Caco-2 (cell line): ENCODE results near the gene P2RX2. TPM values are rescaled to one million over a fixed set of nuclear protein-coding genes. Genes with fewer than 3 reads are reported as not detected.

Source experiments
- BruUV-seq: library from RNA; stranded (reverse); fragments of 400-500 nt; replicated peaks from 2 replicates; lab custom pipeline; 2021; lab: Mats Ljungman, UMichigan
- CTCF ChIA-PET: fragments of 300-600 bp; sonication (Branson Sonifier 250); formaldehyde crosslinking; loops from one replicate; lab custom pipeline; 2022; ENCODE audit warnings: antibody characterized with exemption; lab: Charles Lee
- POLR2A ChIA-PET: fragments of 300-600 bp; sonication (Branson Sonifier 250); formaldehyde crosslinking; loops from one replicate; lab custom pipeline; 2022; ENCODE audit warnings: antibody characterized with exemption; lab: Charles Lee
- DNase-seq, 2 experiments: peaks; one replicate each; pipeline versions ENCODE4 v3.0.0 to v3.0.0-alpha.2; 2020 to 2022
- H3K27me3 ChIP-seq: replicated peaks from 2 replicates; pipeline ENCODE4 v1.6.0; 2011; ENCODE audit warnings: low read length; ENCODE audit not compliant: control insufficient read depth, insufficient read depth
- H3K36me3 ChIP-seq: 2 replicates; pipeline ENCODE4 v1.5.1; 2011; ENCODE audit warnings: low read length; ENCODE audit not compliant: control insufficient read depth, insufficient read depth
- H3K4me1 ChIP-seq: fragments of 250-450 bp; sonication (Bioruptor Pico); 2 replicates; pipeline ENCODE4 v1.5.1; 2020; ENCODE audit warnings: mild to moderate bottlenecking
- H3K4me3 ChIP-seq: 2 replicates; pipeline ENCODE4 v1.5.1; 2011; ENCODE audit warnings: low read depth, mild to moderate bottlenecking, control low read depth, low read length
- H3K9me3 ChIP-seq: fragments of 250-450 bp; sonication (Bioruptor Pico); 2 replicates; pipeline ENCODE4 v1.5.1; 2020; ENCODE audit warnings: mild to moderate bottlenecking, moderate library complexity
- H3K27ac Mint-ChIP-seq: one replicate; pipeline ENCODE4 v1.8.0; 2022; ENCODE audit warnings: mixed read lengths; ENCODE audit not compliant: unreplicated experiment
- H3K27me3 Mint-ChIP-seq: one replicate; pipeline ENCODE4 v1.8.0; 2022; ENCODE audit warnings: mixed read lengths; ENCODE audit not compliant: insufficient read depth, unreplicated experiment
- H3K36me3 Mint-ChIP-seq: one replicate; pipeline ENCODE4 v1.8.0; 2022; ENCODE audit warnings: mild to moderate bottlenecking, mixed read lengths; ENCODE audit not compliant: insufficient read depth, unreplicated experiment
- H3K4me1 Mint-ChIP-seq: one replicate; pipeline ENCODE4 v1.8.0; 2022; ENCODE audit warnings: low read depth, mixed read lengths; ENCODE audit not compliant: unreplicated experiment
- H3K4me3 Mint-ChIP-seq: one replicate; pipeline ENCODE4 v1.8.0; 2022; ENCODE audit warnings: mild to moderate bottlenecking, moderate library complexity, mixed read lengths; ENCODE audit not compliant: unreplicated experiment
- H3K9me3 Mint-ChIP-seq: one replicate; pipeline ENCODE4 v1.8.0; 2022; ENCODE audit warnings: mixed read lengths; ENCODE audit not compliant: unreplicated experiment
- intact Hi-C: fragments of 100-400 bp; cut with micrococcal nuclease; formaldehyde crosslinking; loops from one replicate; pipeline ENCODE4 v1.10.0; 2022; ENCODE audit not compliant: unreplicated experiment
- total RNA-seq: library from RNA; stranded (reverse); gene quantifications from 2 replicates; pipeline ENCODE4 v1.2.3, GENCODE V29; 2022
- TF ChIP-seq, protein P1 (sequence below), 2 experiments: fragments of 200-600 bp in 1 of 2; IDR thresholded peaks; 1 replicate in 1 of 2; 2 replicates in 1 of 2; pipeline versions ENCODE4 v1.5.1 to v1.8.0; 2011 to 2022; ENCODE audit warnings: antibody characterized with exemption in 1 of 2, control low read depth in 1 of 2, inconsistent platforms in 1 of 2, low read depth in 1 of 2, low read length in 1 of 2, mild to moderate bottlenecking in 1 of 2, moderate library complexity in 1 of 2; ENCODE audit not compliant: insufficient read depth in 1 of 2, severe bottlenecking in 1 of 2, unreplicated experiment in 1 of 2

P2RX2 gene
- total RNA-seq, 1 experiment from 2014 or later = not detected

DNA sequence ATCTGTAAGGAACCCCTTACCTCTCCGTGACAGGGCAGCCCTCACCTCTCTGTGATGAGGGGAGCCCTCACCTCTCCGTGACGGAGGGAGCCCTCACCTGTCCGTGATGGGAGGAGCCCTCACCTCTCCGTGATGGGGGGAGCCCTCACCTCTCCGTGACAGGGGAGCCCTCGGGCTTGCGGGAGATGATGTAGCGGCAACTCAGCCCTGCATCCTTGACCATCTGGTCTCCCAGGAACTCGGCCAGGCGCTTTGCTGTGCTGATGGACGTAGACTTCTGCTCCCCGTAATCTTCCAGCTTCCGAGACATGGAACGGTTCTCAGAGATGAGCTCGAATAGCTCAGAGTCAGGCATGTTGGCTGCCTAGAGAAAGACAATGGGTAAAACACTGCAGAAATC lies 40.6 kb downstream of the P2RX2 start:
- H3K9me3 Mint-ChIP-seq = no peaks in the 10 kb centered on the region
- no peak for DNase-seq
- intact Hi-C loops = no loop called here
- no peak overlapping the region for H3K27ac Mint-ChIP-seq
- H3K4me1 Mint-ChIP-seq = no peaks in the 10 kb centered on the region
- no peak overlapping the region for H3K4me3 Mint-ChIP-seq
- BruUV-seq = no TSS peak
- H3K27me3 Mint-ChIP-seq = no peaks in the 10 kb centered on the region
- POLR2A ChIA-PET = no interaction called here
- no peaks in the 10 kb centered on the region for H3K4me1 ChIP-seq
- no peak overlapping the region for H3K4me3 ChIP-seq
- H3K36me3 ChIP-seq = peaks cover 5% of the 10 kb centered on the region
- no peaks in the 10 kb centered on the region for H3K27me3 ChIP-seq
- no peaks in the 10 kb centered on the region for H3K9me3 ChIP-seq
- TF ChIP-seq, protein P1, sequence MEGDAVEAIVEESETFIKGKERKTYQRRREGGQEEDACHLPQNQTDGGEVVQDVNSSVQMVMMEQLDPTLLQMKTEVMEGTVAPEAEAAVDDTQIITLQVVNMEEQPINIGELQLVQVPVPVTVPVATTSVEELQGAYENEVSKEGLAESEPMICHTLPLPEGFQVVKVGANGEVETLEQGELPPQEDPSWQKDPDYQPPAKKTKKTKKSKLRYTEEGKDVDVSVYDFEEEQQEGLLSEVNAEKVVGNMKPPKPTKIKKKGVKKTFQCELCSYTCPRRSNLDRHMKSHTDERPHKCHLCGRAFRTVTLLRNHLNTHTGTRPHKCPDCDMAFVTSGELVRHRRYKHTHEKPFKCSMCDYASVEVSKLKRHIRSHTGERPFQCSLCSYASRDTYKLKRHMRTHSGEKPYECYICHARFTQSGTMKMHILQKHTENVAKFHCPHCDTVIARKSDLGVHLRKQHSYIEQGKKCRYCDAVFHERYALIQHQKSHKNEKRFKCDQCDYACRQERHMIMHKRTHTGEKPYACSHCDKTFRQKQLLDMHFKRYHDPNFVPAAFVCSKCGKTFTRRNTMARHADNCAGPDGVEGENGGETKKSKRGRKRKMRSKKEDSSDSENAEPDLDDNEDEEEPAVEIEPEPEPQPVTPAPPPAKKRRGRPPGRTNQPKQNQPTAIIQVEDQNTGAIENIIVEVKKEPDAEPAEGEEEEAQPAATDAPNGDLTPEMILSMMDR (IDR thresholded peaks at IDR 0.05; ENCODE audit: insufficient read depth in 1 of 2, low read depth in 1 of 2, low read length in 1 of 2, severe bottlenecking in 1 of 2, unreplicated experiment in 1 of 2) = no peak
- CTCF ChIA-PET = interaction anchor here (0.8 kb wide), 1 partner anchor 97 kb away, joined by 3 read pairs; no protein-coding TSS in a partner anchor
- H3K36me3 Mint-ChIP-seq = peaks cover 77% of the 10 kb centered on the region

DNA sequence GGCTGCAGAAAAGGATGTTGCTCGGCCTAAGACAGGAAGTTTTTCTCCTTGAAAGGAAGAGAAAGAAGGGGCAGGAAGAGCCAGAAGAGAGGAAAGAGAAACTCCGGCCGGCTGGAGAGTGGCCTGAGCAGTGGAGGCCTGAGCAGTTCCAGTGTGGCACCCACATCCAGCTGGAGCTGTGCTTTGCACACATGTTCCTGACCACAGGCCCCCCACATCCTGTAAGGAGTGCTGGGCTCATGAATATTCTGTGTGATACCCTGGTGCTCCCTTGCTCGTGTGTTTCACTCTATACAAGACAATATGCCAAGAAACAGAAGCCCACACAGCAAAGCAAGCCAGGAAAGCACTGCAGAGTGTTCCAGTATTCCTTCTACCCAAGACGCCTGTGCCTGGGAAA lies 41.5 kb downstream of the P2RX2 start:
- TSS peak; percentile 15 for BruUV-seq
- H3K9me3 ChIP-seq = no peaks in the 10 kb centered on the region
- peaks cover 5% of the 10 kb centered on the region for H3K36me3 ChIP-seq
- no peak overlapping the region for H3K4me3 ChIP-seq
- POLR2A ChIA-PET = no interaction called here
- intact Hi-C loops = no loop called here
- DNase-seq = no peak
- Mint-ChIP-seq H3K4me1 (no peaks in the 10 kb centered on the region), H3K36me3 (peaks cover 77% of the 10 kb centered on the region), H3K27ac (no peak overlapping the region), H3K4me3 (no peak overlapping the region), H3K27me3 (no peaks in the 10 kb centered on the region), H3K9me3 (no peaks in the 10 kb centered on the region)
- no peaks in the 10 kb centered on the region for H3K4me1 ChIP-seq
- TF ChIP-seq, protein P1 (IDR thresholded peaks at IDR 0.05; ENCODE audit: insufficient read depth in 1 of 2, low read depth in 1 of 2, low read length in 1 of 2, severe bottlenecking in 1 of 2, unreplicated experiment in 1 of 2) = no peak
- no peaks in the 10 kb centered on the region for H3K27me3 ChIP-seq
- CTCF ChIA-PET = no interaction called here

DNA sequence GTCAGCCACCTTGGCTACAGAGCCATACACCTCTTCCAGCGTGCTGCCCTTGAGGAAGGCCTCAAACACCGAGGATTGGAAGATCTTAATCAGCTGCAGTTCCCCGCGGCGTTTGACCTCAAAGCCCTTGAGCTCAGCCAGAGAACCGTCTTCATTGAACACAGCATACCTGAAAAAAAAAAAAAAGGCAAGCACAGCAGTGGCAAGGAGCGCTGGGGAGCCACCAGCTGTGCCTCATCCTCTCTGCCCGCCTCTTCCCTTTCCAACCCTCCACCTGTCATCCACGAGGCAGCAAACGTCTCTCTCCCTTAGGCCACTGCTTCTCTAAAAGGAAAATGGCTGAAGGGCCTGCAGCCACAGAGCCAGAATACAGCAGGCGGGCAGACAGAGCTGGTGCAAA lies 42.4 kb downstream of the P2RX2 start:
- H3K27me3 Mint-ChIP-seq = no peaks in the 10 kb centered on the region
- no peak for DNase-seq
- no TSS peak for BruUV-seq
- intact Hi-C loops = no loop called here
- no peak overlapping the region for H3K27ac Mint-ChIP-seq
- peaks cover 81% of the 10 kb centered on the region for H3K36me3 Mint-ChIP-seq
- Histone ChIP-seq H3K36me3 (peaks cover 5% of the 10 kb centered on the region), H3K27me3 (no peaks in the 10 kb centered on the region), H3K9me3 (no peaks in the 10 kb centered on the region), H3K4me1 (no peaks in the 10 kb centered on the region), H3K4me3 (no peak overlapping the region)
- H3K9me3 Mint-ChIP-seq = no peaks in the 10 kb centered on the region
- CTCF ChIA-PET = no interaction called here
- no peak overlapping the region for H3K4me3 Mint-ChIP-seq
- no peaks in the 10 kb centered on the region for H3K4me1 Mint-ChIP-seq
- TF ChIP-seq, protein P1 (IDR thresholded peaks at IDR 0.05; ENCODE audit: insufficient read depth in 1 of 2, low read depth in 1 of 2, low read length in 1 of 2, severe bottlenecking in 1 of 2, unreplicated experiment in 1 of 2) = no peak
- POLR2A ChIA-PET = no interaction called here
